Anterior cingulate cortex (tissue), 58 donors: ENCODE results near the gene FASTKD2.

Experiments
- DNase-seq, 58 donors: peaks; one replicate each; lab custom pipeline; 2025; lab: John Stamatoyannopoulos, UW

FASTKD2 gene

GRCh38 chr2:206765242-206766056 lies at the start of gene FASTKD2, which contains the start of gene MDH1B:
TSS of gene FASTKD2 (plus strand) at chr2:206765606. CDS start at chr2:206766694, 1,088 bp downstream.
TSS of gene MDH1B (minus strand) at chr2:206765328. CDS start at chr2:206765271, 57 bp downstream.
- DNase-seq = peak in 57 of 58 donors; percentile 23 to 96 (median 80)

- no peak for DNase-seq
Observed at GRCh38 chr2:206716623-206717022, 48.8 kb upstream of the FASTKD2 start.

DNA sequence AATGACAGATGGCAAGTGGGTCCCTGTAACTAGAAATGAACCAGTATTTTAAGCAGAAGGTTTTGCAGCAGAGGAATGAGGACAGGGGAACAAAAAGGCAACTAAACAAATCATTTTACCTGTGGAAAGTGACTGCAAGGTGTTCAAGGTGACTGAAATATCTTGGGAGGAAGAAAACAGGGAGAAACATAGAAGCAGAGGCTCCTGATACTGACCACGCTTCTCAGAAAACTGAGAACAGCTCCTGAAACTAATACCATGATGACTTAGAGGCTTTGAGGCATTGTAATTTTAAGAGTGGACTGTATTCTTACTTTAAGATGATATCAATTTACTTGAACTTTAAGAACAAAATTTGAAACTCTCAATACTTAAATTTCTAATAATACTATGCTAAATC lies 47.1 kb upstream of the FASTKD2 start, which contains the start of gene DYTN:
DYTN (minus strand) TSS at position 101 of the 400 bp plus-strand sequence. CDS start 117 bp downstream, outside the sequence.
- DNase-seq = no peak

- no peak for DNase-seq
Observed at GRCh38 chr2:206721256-206721920, 44.0 kb upstream of the FASTKD2 start.

- no peak for DNase-seq
Observed at GRCh38 chr2:206723288-206723687, 42.1 kb upstream of the FASTKD2 start.

- DNase-seq = no peak
Observed at GRCh38 chr2:206727287-206727686, 38.1 kb upstream of the FASTKD2 start.

- peak in 26 of 58 donors; percentile 1 to 58 (median 14) for DNase-seq
Observed at GRCh38 chr2:206728277-206729199, 36.9 kb upstream of the FASTKD2 start.

GRCh38 chr2:206733341-206733740 lies 32.1 kb upstream of the FASTKD2 start:
- no peak for DNase-seq

GRCh38 chr2:206736935-206737334 lies 28.5 kb upstream of the FASTKD2 start:
- no peak for DNase-seq

DNA sequence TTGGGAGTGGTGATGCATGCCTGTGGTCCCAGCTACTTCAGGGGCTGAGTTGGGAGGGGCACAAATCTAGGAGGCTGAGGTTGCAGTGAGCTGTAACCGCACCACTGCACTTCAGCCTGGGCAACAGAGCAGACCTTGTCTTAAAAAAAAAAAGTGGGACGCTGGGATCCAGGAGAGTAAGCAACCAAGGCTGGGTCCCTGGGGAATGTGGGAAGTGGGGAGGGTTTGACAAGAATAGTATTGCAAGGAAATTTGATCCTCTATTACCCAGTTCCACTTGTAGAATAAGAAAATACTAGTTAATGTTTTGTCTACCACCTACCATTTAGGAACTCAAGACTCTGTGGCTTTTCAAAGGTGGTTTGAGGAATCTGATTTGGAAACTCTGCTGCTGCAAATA lies 26.1 kb upstream of the FASTKD2 start:
- no peak for DNase-seq

DNA sequence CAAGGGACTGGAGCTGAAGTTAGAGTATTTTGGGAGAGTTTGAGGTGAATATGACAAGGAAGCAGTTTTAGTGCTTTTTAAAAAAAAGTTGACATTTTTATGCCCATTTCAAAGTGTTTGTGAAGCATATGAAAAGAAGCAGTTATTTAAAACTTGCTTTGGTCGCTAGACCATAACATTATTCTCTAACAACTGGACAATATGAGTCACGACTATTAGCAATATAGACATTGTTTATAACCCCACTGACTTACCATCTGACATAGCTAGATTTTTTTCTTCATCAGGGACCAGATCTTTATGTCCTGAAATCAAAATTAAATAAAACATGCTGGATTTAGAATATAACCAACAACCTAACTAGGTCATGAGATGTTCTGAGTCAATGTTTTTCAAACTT lies 24.6 kb upstream of the FASTKD2 start:
- DNase-seq = no peak

- DNase-seq = no peak
Observed at GRCh38 chr2:206756816-206757215, 8.6 kb upstream of the FASTKD2 start.

GRCh38 chr2:206764673-206765241 lies 649 bp upstream of the FASTKD2 start:
- peak in 4 of 58 donors; percentile 26 to 62 (median 33) for DNase-seq

DNA sequence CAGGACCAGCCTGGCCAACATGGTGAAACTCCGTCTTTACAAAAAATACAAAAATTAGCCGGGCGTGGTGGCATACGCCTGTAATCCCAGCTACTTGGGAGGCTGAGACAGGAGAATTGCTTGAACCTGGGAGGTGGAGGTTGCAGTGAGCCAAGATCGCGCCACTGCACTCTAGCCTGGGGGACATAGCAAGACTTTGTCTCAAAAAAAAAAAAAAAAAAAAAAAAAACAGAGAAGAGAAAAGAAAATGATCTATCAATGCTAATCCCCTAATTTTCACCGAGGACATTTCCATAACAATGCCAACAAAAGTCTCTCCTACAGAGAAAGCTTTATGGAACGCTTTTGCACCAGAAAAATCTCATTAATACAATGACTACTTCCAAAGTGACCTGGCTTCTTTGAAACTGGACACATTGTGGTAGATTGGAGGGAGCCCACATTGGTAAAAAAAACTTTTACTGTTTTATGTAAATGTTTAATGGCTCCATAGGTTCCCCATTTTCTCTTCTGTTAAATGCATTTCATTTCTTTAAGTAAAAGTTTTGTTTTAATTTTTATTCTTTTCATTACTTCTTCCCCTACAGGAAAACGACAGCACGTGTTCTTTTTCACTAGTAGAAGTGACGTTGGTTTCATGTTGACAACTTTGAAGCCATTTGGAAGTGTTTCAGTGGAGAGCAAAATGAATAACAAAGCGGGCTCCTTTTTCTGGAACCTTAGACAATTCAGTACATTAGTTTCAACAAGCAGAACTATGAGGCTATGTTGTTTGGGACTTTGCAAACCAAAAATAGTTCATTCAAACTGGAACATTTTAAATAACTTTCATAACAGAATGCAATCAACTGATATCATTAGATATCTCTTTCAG lies 888 bp downstream of the FASTKD2 start:
- no peak for DNase-seq

- no peak for DNase-seq
Observed at GRCh38 chr2:206774871-206775270, 9.5 kb downstream of the FASTKD2 start.

GRCh38 chr2:206776432-206776831 lies 11.0 kb downstream of the FASTKD2 start:
- DNase-seq = no peak

GRCh38 chr2:206780671-206781070 lies 15.3 kb downstream of the FASTKD2 start:
- DNase-seq = no peak

DNA sequence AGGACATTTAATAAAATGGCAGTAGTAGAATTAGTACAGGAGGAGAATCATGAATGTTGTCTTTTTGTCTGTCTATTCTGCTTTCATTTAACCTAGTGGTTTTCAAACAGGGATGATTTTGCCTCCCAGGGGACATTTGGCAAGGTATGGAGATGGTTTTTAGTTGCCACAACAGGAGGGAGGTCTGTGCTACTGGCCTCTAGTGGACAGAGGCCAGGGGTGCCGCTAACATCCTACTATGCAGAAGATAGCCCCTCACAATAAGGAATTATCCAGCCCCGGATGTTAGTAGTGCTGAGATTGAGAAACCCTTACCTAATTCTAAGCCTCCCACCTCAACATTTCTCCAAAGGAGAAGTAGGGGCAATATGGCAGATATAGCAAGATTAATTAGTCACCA lies 18.3 kb downstream of the FASTKD2 start:
- DNase-seq = no peak
